Activated CD8-positive, alpha-beta memory T cell treated with anti-CD3 and anti-CD28 coated beads for 48 hours (primary cell): ENCODE data around the gene BTG1.
"Not testable (repeated sequence)": the region's sequence is repeated elsewhere in the genome, so short reads cannot be mapped to it uniquely, and the experiment has no call there.

Source experiments
- DNase-seq, 3 experiments: peaks; one replicate each; pipeline ENCODE4 v3.0.0-alpha.2; 2020; ENCODE audit warnings: low read depth in 2 of 3, low spot score in 2 of 3

The BTG1 gene

DNA sequence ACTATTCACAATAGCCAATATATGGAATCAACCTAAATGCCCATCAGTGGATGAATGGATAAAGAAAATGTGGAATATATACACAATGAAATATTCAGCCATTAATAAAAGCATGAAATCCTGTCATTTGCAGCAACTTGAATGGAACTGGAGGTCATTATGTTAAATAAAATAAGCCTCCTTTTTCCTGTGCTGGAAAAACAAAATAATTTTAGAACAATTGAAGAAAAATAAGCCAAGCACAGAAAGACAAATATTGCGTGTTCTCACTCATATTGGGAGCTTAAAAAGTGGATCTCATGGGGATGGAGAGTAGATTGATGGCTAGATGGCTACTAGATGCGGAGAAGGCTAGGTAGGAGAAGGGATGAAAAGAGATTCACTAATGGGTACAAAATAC lies 6.3 kb upstream of the BTG1 start:
- no peak for DNase-seq

DNA sequence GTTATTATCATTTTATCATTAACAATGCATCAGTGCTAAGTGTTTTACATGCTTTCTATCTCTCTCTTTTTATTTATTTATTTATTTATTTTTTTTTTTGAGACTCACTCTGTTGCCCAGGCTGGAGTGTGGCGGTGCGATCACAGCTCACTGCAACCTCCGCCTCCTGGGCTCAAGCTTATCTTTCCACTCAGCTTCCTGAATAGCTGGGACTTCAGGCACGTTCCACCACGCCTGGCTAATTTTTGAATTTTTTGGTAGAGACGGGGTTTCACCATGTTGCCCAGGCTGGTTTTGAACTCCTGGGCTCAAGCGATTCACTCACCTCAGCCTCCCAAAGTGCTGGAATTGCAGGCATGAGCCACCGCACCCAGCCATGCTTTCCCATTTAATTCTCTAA lies 3.9 kb upstream of the BTG1 start:
- no peak for DNase-seq

DNA sequence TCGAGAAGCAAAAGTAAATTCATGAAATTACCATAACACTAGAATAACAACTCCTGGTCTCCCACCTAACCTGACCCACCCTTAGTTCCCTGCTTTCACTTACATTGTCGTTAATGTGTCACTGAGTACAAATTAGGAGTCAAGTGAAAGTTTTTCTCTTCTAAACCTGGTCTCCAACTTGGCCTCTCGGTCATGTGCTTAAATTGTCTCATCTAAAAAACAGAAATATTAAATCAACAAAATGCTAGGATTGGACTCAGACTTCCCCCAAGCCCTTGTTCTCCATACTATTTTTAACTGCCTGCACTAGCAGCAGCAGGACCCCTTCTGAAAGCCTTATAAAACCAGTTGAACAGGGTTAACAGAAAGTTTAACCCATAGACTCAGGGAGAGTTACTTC lies 1.8 kb upstream of the BTG1 start:
- no peak for DNase-seq

DNA sequence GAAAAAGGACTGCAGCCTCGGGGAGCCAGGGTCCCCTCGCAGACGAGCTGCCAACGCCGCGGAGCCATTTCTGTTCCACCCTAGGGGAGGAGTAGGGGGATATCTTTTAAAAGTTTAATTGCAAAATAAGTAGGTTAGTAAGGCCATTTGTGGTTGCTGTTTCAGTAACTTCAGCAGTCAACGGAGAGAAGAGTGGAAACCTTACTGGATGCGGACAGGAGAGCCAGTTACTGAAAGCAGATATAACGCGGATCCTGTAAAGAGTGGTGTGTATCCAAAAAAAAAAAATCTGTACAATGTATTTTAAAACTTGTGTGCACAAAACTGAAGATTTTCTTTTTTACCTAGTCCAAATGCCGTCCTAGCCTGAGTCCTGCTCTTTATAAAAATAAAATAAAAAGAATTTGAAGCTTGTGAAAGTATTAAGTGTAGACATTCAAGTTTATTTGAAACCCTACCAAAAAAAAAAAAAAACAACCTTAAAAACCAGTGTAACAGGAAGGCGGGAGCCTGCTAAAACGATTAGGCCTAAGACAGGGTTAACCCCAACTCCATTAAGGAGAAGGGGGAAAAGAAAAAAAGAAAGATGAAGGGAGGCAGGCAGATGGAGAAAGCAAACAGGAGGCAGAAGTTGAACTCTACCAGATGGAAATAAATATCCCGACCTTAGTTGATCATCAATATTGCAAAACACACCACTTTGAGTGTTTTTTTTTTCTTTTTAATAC lies 1.0 kb upstream of the BTG1 start:
- DNase-seq: no peak

DNA sequence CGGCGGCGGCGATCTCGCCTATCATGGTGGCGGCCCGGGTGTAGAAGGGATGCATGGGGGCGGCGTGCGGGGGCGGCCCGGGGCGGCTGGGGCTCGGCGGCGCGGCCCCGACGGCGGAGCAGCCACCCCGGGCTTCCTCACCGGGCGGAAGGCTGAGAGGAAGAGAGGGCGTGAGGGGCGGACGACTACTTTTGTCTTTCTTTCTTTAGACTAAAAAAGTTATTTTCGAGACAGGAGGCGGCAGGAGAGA lies 240 bp downstream of the BTG1 start:
- peak; percentile 23 to 45 (median 34) for DNase-seq

DNA sequence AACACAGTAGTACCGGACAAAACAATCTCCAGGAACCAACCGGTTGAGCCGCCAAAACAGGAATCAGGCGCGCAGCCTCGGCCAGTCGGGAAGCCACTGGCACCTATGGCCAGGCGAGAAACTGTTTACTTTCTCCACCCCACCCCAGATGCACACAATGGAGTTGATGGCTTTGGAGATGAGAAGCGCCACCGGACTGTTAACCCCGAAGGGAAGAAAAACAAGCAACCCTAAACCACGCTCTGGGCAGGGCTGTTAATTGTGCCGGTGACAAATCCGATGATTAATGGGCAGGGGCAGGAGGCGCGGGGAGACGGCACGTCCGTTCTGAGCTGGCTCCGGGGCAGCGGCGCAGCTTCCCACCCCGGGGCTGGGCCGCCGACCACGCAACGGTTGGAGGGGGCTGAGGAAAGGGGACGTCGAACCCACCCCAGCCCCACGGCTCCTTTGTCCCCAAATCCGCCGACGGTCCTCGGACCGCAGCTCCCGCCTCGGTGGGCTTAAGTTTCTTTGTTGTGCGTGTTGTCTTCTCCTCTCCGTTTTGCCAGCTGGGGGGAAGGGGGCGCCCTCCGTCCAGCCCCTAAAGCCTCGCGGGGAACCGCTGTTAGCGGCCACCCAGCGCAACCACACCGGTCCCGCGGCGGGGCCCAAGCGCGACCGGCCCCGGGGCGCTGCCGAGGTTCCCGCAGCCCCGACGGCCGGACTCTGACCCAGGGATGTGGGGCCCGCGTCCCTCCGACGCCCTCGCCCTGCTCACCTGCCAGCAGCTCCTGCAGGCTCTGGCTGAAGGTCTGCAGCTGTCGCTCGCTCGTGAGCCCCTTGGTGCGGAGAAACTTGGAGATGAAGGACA lies 790 bp downstream of the BTG1 start:
- peak; percentile 32 to 37 (median 35) for DNase-seq

DNA sequence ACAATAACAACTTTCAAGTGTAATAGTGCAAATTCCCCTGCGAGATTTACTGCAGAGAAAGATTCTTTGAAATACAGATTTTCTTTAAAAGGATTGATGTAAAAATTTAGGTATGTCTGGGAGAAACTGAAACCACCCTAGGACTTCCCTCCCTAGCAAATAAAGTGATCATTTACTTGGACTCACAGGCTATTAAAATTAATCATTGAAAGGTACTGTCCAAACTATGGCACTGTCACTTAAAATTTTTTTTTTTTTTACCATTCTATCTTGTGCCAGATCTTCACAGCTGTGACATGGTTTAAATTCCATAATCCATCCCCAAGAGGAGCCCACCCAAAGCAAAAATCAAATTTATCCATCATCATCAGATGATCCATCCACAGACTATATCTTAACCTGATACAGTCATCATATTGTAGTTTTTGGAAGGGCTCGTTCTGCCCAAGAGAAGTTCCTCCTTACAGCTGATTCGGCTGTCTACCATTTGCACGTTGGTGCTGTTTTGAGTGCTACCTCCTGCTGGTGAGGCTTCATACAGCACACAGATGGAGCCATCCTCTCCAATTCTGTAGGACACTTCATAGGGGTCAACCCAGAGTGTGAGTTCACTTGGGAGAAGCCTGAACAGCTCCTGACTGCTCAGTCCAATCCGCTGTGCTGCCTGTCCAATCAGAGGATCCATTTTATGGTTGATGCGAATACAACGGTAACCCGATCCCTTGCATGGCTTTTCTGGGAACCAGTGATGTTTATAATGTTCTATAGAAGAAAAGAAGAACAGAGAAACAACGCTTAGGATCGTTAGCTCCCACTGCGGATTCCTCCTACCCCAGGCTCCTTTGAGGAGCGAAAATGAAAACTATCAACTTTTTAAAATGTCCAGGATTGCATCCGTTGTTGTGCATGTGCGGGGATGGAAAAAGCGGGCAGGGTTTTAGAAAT lies 1.7 kb downstream of the BTG1 start:
- peak; percentile 20 to 30 (median 27) for DNase-seq

DNA sequence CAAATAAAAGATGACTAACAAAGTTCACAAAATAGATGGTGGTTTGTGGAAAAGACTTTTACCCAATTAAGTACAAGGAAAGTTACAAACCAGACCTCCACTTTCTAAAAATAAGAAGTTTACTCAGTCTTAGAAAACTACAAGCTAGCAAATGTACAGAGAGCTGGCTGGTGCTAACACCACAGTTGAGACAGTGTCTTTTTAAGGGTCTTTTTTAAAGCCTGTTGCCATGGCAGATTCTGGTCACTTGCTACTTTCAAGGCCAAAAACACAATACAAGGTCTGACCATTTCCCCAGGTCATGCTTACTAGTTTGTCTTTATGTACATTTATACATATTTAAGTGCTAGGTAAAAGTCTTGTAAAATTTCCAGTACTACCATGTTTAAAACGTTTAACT lies 2.4 kb downstream of the BTG1 start:
- DNase-seq: no peak

DNA sequence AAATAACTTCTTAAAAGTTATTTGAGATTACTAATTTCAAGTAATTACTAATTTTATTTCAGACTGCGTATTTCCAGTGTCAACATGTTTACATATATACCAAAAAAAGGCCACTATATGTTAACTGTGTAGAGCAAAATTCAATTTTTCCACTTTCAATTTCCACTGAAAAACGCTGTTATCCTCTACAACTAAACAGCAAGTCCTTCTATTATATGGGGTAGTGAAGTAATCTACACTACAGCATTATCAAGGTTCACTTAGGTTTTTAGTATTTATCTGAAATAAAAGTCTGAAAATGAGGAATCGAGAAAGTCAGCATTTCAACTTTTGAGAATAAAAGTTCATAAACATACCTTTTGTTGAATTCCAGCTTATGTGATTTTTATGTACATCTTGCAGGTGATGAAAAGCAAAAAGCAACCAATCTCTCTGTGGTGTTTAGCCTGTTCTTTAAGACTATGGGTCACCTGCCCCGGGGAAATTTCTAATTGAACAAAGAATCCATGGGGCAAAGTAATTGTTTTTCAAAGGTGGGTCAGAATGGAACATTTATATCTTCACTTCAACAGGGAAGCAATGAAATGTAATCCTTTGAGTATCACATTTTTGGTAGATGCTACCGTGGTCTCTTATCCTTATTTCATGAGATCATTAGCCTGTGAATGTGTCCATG lies 3.3 kb downstream of the BTG1 start:
- DNase-seq: no peak

DNA sequence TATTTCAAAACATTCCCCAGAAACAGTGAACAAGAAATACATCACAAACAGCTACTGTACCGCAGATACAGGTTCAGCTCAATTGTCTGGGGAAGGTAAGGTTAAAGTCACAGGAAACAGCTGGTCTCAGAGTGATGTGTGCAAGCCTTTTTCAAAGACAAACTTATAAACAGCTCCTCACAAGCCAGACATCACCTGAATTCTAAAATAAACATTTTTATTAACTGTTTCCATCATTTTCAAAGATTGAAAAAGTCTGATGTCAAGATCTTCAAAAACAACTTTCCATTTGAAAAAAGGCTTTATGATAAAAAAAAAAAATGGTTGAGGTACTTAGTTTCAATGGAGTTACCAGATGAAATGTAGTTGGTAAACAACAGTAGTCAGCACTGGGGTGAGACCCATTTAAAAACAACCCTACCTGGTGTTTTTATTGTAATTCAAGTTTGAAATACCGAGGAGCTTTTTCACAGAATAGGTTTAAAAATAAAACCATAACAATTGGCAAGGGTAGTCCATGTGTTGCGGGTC lies 4.0 kb downstream of the BTG1 start:
- no peak for DNase-seq

DNA sequence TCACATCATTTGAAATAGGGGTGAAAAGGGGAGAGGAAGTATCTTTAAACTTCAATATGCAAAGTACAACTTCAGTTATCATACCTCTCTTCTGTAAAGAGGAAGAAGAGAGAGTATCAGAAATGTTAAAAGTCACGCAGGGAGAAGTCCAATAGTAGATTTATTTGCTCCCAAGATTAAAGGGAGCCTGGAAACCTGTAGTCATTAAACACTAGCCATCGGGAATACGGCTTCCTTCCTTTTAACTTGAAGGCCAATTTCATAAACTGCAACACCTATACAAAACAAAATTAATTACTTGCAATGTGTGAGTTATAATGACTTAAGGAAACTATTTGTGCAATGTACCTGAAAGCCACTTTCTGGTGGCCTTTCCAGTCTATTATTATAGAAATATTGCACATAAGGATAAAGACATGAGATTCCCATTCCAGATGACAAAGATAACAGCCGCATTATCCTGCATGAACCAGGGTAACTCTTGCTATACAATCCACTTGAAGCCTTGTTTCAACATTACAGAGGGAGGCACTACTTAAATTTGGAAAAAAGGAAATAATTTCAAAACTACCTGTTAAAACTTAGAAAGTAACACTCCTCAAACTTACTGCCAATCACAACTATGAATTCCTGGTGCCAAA lies 4.6 kb downstream of the BTG1 start:
- no peak for DNase-seq

DNA sequence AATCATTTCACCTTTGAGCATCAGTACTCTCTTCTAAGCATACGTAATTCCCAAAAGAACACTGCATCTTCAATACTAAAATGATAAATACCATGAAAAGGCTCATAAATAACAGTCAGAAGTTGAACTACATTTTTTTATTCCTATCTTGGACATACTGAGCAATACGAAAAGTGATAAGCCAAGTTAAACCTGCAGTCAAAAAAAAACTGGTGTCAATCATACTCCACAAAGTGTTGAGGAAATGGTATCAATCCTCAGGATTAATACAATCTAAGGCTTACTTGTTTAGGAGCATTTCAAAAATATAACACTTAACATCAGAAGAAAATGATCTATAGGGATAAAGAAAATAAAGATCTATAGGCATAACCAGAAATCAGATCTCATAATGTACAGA lies 5.5 kb downstream of the BTG1 start:
- no peak for DNase-seq

DNA sequence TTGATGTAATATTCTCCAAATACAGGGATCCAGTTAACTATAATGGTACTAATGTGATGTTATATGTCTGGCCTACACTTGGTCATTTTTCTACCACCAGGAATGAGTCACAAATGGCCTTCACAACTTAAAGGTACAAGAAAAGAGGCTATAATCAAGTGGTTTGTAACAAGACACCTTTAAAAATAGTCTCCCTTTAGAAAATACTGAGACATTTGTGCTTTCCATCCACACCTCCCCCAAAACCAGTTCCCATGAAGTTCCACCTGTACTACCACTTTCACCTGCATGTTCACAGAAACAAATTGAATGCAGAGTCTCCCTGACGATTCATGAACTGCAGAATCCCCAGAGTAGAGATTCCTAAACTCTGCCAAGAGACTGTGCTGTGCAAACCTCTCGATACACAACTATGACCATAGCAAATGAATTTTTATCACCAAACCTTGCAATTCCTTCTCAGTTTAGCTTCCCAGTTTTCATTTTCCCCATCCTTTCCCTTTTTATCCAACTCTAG lies 6.0 kb downstream of the BTG1 start:
- no peak for DNase-seq

DNA sequence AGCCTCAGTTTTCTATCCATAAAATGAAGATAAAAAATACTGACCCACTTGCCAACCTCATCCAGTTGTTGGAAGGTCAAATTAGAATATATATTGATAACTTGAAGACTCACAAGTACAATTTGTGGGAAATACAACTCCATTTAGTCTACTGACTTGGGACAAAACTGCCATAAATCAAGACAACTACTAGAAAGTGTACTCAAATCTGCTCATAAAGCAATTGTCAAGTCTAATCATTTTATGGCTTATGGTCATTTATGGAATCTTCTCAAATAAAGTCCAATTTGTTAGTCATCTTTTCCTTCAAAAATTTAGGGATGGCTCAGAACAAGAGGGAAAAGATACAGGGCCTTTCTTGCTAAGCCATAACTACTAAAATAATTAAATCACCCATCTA lies 7.0 kb downstream of the BTG1 start:
- no peak for DNase-seq

DNA sequence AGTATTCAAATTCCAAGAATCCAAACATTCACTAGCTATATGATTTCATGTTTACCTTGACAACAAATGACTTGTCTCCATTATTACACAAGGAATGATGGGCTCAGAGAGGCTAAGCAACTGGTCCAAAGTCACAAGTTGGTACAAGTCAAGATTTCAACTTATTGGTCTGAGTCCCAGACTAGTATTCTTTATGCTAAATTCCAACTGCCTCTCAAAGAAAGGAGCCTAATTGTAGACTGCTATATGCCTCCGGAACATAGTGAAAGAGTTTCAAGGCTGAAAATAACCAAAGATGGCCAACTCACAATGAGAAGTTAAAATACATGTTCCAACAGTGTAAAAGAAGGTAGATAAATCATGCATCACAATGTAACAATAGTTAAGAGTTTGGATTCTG lies 7.5 kb downstream of the BTG1 start:
- DNase-seq: no peak

DNA sequence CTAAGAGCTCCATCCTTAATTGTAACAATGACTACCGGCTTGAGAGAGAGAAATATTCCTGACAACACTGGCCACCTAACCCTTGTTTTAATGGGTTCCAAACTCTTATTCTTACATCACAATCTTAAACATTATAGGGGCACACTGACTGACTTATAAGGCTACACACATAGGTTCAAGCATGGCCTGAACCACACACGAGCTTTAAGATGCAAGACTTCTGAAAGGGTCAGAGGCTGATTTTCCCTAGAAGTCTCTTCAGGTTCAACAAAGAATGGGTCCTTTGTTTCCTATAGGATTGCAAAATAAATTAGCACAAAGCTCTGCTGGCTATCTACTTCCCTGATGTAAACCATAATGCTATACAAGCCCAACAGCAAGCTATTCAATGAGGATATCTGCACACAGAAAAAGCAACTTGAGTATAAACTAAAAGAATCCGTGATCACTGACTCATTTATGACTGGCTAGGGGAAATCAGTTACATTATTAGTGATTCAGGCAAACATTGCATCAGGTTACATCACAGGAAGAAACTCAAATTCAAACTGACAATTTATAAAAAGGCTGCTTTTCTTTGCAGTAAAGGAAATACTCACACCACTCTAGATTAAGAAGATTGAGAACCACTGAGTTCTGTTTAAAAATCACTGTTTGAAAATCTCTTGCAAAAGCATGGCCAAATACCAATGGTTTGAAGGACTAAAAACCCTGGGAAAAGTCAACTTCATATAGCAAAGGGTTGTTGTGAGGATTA lies 8.5 kb downstream of the BTG1 start:
- DNase-seq: no peak

DNA sequence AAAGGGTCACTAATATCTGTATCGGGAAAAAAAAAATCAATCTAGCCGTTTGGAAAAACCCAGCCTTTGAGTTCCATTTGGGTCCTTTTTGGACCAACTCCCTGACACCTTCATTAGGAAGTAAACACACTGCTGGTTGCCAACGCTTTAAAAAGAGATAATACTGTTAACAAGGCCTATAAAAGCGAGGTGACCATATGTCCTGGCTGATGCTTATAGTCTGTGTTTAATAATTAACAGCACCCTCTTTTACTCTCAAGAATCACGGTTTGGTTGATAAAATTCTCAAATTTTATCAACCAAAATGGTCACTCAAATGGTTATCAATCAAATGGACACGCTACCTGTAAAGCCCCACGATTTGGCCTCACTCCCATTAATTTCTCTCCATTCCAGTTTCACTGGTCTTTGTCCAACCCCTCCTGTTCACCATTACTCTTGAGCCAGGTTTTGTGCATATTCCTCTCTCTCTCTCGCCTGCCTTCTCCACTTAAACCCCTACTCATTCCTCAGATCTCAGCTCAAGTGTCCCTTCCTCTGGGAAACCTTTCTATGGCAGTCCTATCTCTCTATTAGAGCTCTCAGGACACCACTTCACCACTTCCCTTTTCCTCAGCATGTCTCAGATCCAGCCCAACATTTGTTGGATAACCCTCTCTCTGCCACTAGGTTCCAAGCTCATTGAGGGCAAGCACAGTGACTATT lies 9.5 kb downstream of the BTG1 start:
- DNase-seq: no peak

DNA sequence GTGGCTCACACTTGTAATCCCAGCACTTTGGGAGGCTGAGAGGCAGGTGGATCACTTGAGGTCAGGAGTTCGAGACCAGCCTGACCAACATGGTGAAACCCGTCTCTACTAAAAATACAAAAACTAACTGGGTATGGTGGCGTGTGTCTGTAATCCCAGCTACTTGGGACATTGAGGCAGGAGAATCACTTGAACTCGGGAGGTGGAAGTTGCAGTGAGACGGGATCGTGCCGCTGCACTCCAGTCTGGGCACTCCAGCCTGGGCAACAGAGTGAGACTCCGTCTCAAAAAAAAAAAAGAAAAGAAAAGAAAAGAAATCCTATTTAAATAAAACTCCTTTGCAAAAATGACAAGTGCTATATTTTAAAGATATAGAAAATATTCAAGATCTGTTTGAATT lies 10.1 kb downstream of the BTG1 start:
- not testable (repeated sequence) for DNase-seq
